ENCODE data around the gene KCNG1. TPM values are rescaled to one million over a fixed set of nuclear protein-coding genes. Genes with fewer than 3 reads are reported as not detected.
"Not testable (repeated sequence)": the region's sequence is repeated elsewhere in the genome, so short reads cannot be mapped to it uniquely, and the experiment has no call there.

The KCNG1 gene
- total and polyA plus RNA-seq, 2 donors from 2014 or later, result 0.35 to 0.58 TPM

GRCh38 chr20:51050531-51051075 is 27.7 kb upstream of the KCNG1 start:
- intact Hi-C loops (cut with DNase I), result no loop called here
- no peak overlapping the region for H3K9ac ChIP-seq (ENCODE audit: low read length in 3 of 3)
- no peak overlapping the region for H3K4me3 ChIP-seq (ENCODE audit: low read length in 3 of 3)
- TF ChIP-seq, protein P1, sequence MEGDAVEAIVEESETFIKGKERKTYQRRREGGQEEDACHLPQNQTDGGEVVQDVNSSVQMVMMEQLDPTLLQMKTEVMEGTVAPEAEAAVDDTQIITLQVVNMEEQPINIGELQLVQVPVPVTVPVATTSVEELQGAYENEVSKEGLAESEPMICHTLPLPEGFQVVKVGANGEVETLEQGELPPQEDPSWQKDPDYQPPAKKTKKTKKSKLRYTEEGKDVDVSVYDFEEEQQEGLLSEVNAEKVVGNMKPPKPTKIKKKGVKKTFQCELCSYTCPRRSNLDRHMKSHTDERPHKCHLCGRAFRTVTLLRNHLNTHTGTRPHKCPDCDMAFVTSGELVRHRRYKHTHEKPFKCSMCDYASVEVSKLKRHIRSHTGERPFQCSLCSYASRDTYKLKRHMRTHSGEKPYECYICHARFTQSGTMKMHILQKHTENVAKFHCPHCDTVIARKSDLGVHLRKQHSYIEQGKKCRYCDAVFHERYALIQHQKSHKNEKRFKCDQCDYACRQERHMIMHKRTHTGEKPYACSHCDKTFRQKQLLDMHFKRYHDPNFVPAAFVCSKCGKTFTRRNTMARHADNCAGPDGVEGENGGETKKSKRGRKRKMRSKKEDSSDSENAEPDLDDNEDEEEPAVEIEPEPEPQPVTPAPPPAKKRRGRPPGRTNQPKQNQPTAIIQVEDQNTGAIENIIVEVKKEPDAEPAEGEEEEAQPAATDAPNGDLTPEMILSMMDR (IDR thresholded peaks at IDR 0.05; ENCODE audit: borderline replicate concordance, extremely low read depth, insufficient read depth), result no peak
- H3K9me3 ChIP-seq (ENCODE audit: control insufficient read depth in 2 of 3, insufficient read depth in 1 of 3, low read length in 3 of 3), result no peaks in the 10 kb centered on the region
- H3K27me3 ChIP-seq (ENCODE audit: control insufficient read depth, insufficient read depth, low read length), result no peaks in the 10 kb centered on the region
- peak in 3 of 5 donors; percentile 46 to 65 (median 62) for DNase-seq
- no peak for FAIRE-seq
- no peaks in the 10 kb centered on the region for H3K36me3 ChIP-seq (ENCODE audit: control insufficient read depth in 2 of 3, insufficient read depth in 3 of 3, low read length in 3 of 3)
- H3K27ac ChIP-seq (ENCODE audit: low read depth in 2 of 2, low read length in 2 of 2), result no peak overlapping the region
- H3K4me1 ChIP-seq (ENCODE audit: control insufficient read depth in 2 of 3, insufficient read depth in 2 of 3, low read depth in 1 of 3, low read length in 3 of 3), result no peaks in the 10 kb centered on the region

DNA sequence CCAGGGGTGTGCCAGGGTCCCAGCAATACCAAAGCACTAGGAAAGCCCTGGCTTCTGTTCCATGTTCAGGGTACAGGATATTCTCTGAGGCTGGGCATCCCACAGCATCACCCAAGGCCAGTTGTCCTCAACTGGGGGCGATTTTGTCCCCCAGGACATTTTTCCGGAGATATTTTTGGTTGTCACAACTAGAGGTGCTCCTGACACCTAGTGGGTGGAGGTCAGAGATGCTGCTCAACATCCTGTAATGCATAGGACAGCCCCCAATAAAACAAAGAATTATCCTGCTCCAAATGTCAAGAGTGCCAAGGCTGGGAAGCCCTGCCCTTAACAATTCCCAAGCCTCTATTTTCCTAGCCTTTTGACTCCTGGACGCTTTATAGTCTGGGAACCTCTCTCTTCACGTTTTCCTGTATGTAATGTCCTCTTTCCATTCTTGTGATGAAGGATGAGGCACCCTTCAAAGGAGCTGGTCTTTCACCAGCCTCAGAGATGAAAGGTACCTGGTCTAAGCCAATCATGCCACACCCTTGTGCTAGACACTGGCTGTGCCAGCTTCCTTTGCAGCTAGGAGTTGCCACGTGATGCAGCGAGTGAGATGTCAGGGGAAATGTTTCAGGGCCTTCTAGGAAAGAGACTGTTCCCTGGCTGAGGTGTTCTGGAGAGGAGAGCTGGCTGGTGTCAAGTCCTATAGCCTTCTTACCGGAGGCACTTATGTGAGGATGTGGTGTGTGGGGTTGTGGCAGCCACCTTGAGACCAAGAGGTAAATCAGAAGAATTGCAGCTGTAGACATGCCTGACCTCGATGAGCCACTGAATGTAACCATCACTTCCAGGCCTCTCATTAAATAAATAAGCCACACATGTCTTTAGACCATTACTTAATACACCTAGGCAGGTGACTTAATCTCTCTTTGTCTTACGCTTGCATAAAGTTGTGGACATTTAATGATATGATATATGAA is 23.4 kb upstream of the KCNG1 start:
- TF ChIP-seq, protein P1 (IDR thresholded peaks at IDR 0.05; ENCODE audit: borderline replicate concordance, extremely low read depth, insufficient read depth), result no peak
- no peak overlapping the region for H3K27ac ChIP-seq (ENCODE audit: low read depth in 2 of 2, low read length in 2 of 2)
- H3K4me1 ChIP-seq (ENCODE audit: control insufficient read depth in 2 of 3, insufficient read depth in 2 of 3, low read depth in 1 of 3, low read length in 3 of 3), result no peaks in the 10 kb centered on the region
- H3K9ac ChIP-seq (ENCODE audit: low read length in 3 of 3), result no peak overlapping the region
- H3K9me3 ChIP-seq (ENCODE audit: control insufficient read depth in 2 of 3, insufficient read depth in 1 of 3, low read length in 3 of 3), result no peaks in the 10 kb centered on the region
- no peaks in the 10 kb centered on the region for H3K27me3 ChIP-seq (ENCODE audit: control insufficient read depth, insufficient read depth, low read length)
- no peak for FAIRE-seq
- no peak overlapping the region for H3K4me3 ChIP-seq (ENCODE audit: low read length in 3 of 3)
- intact Hi-C loops (cut with DNase I), result no loop called here
- DNase-seq, result no peak
- no peaks in the 10 kb centered on the region for H3K36me3 ChIP-seq (ENCODE audit: control insufficient read depth in 2 of 3, insufficient read depth in 3 of 3, low read length in 3 of 3)

- H3K27ac ChIP-seq (ENCODE audit: low read depth in 2 of 2, low read length in 2 of 2); H3K4me3 ChIP-seq (ENCODE audit: low read length in 3 of 3); H3K36me3 ChIP-seq (ENCODE audit: control insufficient read depth in 2 of 3, insufficient read depth in 3 of 3, low read length in 3 of 3); H3K27me3 ChIP-seq (ENCODE audit: control insufficient read depth, insufficient read depth, low read length); H3K9me3 ChIP-seq (ENCODE audit: control insufficient read depth in 2 of 3, insufficient read depth in 1 of 3, low read length in 3 of 3); H3K9ac ChIP-seq (ENCODE audit: low read length in 3 of 3); intact Hi-C loops (cut with DNase I); FAIRE-seq; DNase-seq; H3K4me1 ChIP-seq (ENCODE audit: control insufficient read depth in 2 of 3, insufficient read depth in 2 of 3, low read depth in 1 of 3, low read length in 3 of 3): not testable (repeated sequence)
These were observed 22.6 kb upstream of the KCNG1 start for GRCh38 chr20:51045492-51045891.

GRCh38 chr20:51044796-51045195 is 21.9 kb upstream of the KCNG1 start:
- DNase-seq (no peak), FAIRE-seq (no peak)
- H3K27ac ChIP-seq (ENCODE audit: low read depth in 2 of 2, low read length in 2 of 2), result no peak overlapping the region
- H3K9me3 ChIP-seq (ENCODE audit: control insufficient read depth in 2 of 3, insufficient read depth in 1 of 3, low read length in 3 of 3), result no peaks in the 10 kb centered on the region
- intact Hi-C loops (cut with DNase I), result no loop called here
- H3K27me3 ChIP-seq (ENCODE audit: control insufficient read depth, insufficient read depth, low read length), result no peaks in the 10 kb centered on the region
- no peaks in the 10 kb centered on the region for H3K4me1 ChIP-seq (ENCODE audit: control insufficient read depth in 2 of 3, insufficient read depth in 2 of 3, low read depth in 1 of 3, low read length in 3 of 3)
- H3K36me3 ChIP-seq (ENCODE audit: control insufficient read depth in 2 of 3, insufficient read depth in 3 of 3, low read length in 3 of 3), result no peaks in the 10 kb centered on the region
- H3K9ac ChIP-seq (ENCODE audit: low read length in 3 of 3), result no peak overlapping the region
- H3K4me3 ChIP-seq (ENCODE audit: low read length in 3 of 3), result no peak overlapping the region
- TF ChIP-seq, protein P1 (IDR thresholded peaks at IDR 0.05; ENCODE audit: borderline replicate concordance, extremely low read depth, insufficient read depth), result no peak
